Mammary epithelial cell (primary cell): Measurements from ENCODE around the gene DACT2.

Source experiments
- EZH2 ChIP-seq: IDR thresholded peaks from 2 replicates; pipeline ENCODE4 v1.6.1; 2012; ENCODE audit warnings: low read length, inconsistent platforms, borderline replicate concordance
- TF ChIP-seq, protein P1 (sequence below), 2 donors: IDR thresholded peaks in 1 of 2; conservative IDR thresholded peaks in 1 of 2; 2 replicates each; pipeline ENCODE4 v1.5.1; 2011 to 2012; ENCODE audit warnings: inconsistent platforms in 2 of 2, low read length in 2 of 2, mild to moderate bottlenecking in 2 of 2, control low read depth in 1 of 2, low read depth in 1 of 2; ENCODE audit not compliant: insufficient read depth in 1 of 2; ENCODE audit errors: extremely low read depth in 1 of 2

DNA sequence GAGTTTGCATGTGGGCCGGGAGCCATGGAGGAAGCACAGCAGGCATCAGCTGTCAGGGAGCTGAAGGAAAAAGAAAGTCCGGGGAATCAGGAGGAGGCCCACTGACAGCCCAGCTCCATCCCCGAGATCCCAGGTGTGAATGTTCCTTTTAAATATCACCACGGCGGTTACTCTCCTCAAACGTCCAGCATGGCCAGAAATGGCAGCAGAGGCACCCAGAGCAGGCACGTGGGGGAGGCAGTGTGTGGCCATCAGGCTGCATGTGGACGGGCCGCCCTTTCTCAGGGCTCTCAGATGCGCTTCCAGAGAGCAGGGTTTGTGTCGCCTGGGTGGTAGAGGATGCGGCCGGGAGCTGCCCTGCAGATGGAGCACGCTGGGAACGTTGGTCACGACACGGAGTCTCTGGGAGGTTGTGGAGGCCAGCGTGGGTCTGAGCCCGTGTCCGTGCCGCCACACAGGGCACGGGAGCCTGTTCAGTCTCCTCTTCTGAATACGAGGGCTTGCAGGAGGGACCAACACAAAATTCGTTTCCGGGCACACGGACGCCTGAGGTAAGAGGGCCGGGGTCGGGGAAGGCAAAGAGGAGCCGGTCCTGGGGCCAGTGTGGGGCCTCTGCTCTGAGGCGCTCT, 45.3 kb upstream of the DACT2 start:
- no peak for TF ChIP-seq EZH2
- TF ChIP-seq, protein P1, sequence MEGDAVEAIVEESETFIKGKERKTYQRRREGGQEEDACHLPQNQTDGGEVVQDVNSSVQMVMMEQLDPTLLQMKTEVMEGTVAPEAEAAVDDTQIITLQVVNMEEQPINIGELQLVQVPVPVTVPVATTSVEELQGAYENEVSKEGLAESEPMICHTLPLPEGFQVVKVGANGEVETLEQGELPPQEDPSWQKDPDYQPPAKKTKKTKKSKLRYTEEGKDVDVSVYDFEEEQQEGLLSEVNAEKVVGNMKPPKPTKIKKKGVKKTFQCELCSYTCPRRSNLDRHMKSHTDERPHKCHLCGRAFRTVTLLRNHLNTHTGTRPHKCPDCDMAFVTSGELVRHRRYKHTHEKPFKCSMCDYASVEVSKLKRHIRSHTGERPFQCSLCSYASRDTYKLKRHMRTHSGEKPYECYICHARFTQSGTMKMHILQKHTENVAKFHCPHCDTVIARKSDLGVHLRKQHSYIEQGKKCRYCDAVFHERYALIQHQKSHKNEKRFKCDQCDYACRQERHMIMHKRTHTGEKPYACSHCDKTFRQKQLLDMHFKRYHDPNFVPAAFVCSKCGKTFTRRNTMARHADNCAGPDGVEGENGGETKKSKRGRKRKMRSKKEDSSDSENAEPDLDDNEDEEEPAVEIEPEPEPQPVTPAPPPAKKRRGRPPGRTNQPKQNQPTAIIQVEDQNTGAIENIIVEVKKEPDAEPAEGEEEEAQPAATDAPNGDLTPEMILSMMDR (conservative IDR thresholded peaks at IDR 0.05 in 1 of 2, IDR thresholded peaks at IDR 0.05 in 1 of 2; ENCODE audit: extremely low read depth in 1 of 2, insufficient read depth in 1 of 2, low read depth in 1 of 2, low read length in 2 of 2): no peak
